NCI-H2227 treated with DMSO at 0.1 percent for 48 hours (cell line): Measurements from ENCODE around the gene EXOC4.
"Not testable (repeated sequence)": the region's sequence is repeated elsewhere in the genome, so short reads cannot be mapped to it uniquely, and the experiment has no call there.

Experiments used
- DNase-seq: peaks from one replicate; lab custom pipeline; 2025; lab: John Stamatoyannopoulos, UW

EXOC4 gene

GRCh38 chr7:133625046-133625445, 372.2 kb downstream of the EXOC4 start:
- no peak for DNase-seq

DNA sequence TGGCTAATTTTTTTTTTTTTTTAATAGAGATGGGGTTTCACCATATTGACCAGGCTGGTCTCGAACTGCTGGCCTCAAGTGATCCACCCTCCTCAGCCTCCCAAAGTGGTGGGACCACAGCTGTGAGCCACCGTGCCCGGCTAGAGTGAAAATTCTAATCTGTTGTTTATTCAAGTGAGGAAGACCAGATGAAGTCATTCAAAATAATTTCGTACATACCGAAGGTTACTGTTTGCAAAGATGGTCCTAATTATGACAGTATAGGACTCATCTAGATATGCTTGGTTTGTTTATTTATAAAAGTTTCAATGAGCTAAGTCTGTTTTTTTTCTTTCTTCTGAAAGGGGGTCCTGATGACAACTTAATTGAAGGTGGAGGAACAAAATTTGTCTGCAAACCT, 376.8 kb downstream of the EXOC4 start:
- DNase-seq: no peak

- DNase-seq: no peak
Observed at GRCh38 chr7:133633055-133633454, 380.2 kb downstream of the EXOC4 start.

- no peak for DNase-seq
Observed at GRCh38 chr7:133635541-133635940, 382.7 kb downstream of the EXOC4 start.

GRCh38 chr7:133638857-133639256, 386.0 kb downstream of the EXOC4 start:
- DNase-seq: no peak

- no peak for DNase-seq
Observed at GRCh38 chr7:133641436-133641835, 388.6 kb downstream of the EXOC4 start.

DNA sequence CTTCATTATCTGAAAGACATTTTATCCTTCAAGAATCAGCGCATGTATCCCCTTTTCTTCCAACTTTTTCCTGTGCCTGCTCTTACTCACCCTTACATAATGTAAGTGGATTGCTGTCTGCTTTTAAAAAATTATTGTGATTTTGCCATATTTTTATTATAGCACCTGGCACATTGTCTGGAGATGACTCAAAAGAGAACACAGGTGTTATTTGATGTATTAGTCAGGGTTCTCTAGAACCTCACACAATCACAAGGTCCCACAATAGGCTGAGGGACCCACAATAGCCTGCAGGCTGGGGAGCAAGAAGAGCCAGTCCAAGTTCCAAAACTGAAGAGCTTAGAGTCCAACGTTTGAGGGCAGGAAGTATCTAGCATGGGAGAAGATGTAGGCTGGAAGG, 390.0 kb downstream of the EXOC4 start:
- DNase-seq: no peak

DNA sequence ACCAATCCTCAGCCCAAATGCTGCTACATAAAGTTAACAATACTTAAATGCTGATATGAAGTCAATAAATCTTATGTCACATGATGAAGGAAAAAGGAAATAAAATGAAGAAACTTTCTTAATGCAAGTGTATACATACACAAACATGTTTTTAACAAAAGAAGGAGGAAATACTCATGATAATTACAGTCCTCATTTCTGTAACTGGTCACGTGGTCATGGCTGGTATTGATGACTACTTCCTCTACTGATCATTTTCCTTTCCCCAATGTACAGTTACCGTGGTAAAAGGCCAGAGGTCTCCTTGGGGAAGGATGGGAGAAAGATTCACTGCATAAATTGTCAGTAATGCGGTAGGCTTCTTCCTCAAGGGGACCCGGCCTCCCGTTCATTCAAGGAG, 390.8 kb downstream of the EXOC4 start:
- not testable (repeated sequence) for DNase-seq

DNA sequence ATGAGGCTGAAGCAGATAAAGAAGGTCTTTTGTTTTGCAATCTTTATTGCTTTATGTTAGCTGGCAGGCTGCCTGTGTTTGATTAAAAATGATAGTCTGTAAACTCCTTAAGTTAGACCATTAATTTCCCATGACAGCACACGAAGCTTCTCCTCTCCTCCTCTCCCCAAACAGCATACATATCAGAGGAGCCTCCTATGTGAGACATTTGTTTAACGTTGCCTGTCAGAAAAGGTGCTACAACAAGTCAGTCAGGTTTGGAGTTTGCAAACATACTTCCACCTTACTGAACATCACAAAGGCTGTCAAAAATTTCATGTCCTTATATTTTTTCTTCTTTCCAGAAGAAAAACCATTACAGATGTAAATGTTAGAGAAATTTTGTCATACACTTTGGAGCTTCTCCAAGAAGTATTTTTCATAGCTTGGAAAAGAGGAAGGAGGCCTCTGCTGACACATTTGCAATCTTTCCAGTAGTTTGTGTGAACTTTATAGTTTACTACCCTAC, 393.1 kb downstream of the EXOC4 start:
- DNase-seq: no peak

DNA sequence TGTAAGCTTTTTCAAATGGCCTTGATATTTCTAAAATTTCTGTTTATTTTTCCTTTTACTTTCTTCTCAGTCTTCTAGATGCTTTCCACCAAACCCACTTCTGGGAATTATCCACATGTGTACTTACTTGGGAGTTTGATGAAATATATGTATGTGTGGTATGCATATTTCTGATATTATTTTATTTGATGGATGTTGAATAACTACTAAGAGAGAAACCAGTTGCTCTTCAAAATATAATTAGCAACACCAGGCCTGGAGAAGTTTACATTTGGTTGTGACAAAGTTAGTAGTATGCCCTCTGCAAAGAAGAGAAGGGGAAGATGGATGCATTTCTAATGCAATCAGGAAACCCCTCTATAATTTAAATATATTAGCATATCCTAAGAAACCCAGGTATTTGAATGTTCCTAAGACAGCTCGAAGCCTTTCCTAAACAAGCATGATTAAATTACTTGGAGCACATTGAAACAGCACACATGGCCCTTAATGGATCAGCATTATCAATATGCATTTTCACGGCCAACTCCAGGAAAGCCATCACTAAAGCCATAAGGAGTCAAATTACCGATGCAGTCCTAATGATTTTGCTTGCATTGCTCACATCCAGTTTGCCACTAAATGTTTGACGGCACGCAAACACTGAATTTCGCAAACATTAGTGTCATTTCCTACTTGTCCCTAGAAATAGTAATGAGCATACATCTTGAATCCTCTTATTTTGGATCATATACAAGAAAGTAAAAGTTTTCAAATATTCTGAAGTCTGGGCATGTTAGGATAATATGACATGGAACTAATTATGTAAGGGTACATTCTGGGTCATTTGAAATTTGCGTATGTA, 393.8 kb downstream of the EXOC4 start:
- no peak for DNase-seq

DNA sequence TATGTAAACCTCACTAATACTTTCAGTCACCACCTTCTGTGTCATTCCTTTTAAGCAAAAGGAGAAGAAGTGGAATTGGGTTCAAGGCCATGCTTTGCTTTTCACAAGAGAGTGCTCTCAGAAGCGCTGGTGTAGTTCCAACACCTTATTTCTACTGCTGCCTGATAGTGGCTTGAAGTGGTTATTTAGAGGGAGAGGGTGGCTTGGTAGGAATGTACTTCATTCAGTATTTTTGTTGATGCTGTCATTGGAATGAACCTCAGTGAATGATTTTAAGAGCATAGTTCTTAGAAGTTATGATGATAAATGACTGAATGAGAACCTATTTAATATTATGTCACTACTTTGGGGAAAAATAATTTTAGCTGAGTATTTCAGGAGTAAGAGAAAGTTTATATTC, 396.7 kb downstream of the EXOC4 start:
- DNase-seq: no peak

DNA sequence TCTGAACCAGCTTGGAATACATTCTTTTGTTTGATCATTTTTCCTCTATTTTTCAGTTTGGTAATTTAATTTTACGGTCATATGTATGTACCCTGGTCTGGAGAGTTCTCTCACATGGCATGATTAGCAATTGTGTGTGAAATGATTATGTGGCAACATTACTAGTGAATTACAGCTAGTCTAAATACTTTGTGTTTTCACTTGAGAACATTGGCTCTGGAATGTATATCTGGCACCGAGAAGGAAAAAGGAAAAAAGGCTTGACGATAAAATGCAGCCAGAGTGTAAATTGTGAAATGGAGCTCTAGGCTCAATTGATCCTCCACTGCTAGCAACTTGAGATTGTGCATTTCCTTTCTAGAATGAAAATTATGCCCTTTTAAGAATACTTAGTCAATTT, 397.2 kb downstream of the EXOC4 start:
- no peak for DNase-seq

DNA sequence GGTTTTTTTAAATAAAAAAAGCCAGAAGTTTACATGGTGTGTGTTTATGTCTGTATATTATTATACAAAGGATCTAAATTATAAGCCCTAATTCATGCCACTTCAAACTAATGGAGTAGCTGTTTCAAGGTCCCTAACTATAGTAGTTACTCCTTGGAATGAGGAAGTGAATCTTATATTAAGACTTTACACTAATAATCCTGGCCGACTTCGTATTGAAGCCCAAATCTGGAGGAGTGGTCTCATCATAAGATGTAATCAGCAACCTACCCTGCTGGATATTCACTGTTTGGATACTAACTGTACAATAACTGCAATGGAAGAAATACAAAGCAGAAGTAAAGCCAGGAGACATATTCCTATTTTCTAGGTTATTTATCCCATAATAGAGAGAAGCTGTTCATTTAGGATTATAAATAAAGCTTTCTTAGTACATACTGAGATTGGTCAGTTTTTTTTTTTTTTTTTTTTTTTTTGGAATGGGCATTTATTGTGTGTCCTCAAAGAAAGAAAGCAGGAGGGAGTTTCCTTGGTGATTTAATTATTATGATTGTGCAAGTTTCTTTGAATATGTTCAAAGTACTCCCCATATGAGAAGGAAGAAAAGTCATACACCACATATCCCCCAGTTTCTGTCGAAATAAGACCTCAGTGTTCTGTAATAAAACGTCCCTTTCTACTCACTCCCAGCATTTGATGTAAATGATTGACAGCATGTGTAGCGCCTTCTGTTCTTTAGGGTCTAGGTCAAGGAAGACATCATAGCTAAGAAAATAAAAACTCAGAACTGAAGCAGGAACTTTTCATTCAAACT, 397.8 kb downstream of the EXOC4 start:
- no peak for DNase-seq

DNA sequence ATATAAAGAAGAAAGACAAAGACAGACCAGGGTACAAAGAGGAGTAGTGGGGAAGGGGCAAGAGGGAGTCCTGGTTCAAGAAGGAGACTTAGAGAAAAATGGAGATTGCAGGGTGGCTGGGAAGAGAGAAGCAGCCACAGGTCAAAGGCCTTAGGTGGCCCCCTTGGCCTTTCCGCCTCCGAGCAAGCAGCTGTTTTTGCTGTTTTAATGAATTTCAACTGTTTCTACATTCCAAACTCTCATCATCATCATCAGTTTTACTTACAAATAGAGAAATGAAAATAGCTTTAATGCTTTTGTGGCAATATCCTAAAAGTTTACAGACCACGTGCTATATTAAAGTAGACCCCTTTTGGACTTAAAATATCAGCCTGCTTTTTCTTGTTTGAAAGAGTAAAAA, 399.7 kb downstream of the EXOC4 start:
- DNase-seq: no peak

- DNase-seq: no peak
Observed at GRCh38 chr7:133654547-133654946, 401.7 kb downstream of the EXOC4 start.

GRCh38 chr7:133662276-133662675, 409.4 kb downstream of the EXOC4 start:
- no peak for DNase-seq

GRCh38 chr7:133662830-133663229, 410.0 kb downstream of the EXOC4 start:
- DNase-seq: no peak

- DNase-seq: no peak
Observed at GRCh38 chr7:133664528-133664927, 411.6 kb downstream of the EXOC4 start.

DNA sequence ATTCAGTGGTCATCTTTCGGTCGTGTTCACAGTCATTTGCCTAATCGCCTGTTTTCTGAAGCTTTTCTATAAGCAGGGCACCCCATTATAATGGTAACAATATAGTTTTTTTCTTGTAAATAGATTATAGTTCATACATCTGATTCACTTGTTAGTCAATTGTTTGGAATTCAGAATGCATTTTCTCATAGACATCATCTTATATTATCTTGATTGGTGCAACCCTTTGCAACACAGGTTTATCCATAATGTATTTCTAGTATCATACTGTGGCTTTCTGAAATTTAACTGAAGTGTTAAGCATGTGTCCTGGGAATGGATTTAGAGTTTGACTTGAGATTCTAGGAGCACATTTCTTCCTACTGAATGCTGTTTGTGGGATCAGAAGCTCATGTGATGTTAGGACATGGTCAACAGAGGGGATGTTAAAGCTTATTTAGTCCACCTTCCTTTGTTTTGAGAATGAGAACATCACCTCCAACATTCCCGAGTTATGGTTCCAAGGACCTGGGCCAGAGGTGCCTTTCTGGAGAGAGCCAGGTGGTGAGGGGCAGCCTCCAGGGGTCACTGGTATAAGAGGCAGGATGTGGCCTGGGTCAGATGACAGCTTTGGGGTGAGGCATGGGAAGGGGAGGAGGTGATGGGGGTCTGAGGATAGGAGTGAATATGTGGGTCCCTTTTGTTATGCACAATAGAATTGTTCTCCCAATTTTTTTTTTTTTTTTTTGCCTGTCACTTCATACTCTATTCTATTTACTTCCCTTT, 415.6 kb downstream of the EXOC4 start:
- no peak for DNase-seq

DNA sequence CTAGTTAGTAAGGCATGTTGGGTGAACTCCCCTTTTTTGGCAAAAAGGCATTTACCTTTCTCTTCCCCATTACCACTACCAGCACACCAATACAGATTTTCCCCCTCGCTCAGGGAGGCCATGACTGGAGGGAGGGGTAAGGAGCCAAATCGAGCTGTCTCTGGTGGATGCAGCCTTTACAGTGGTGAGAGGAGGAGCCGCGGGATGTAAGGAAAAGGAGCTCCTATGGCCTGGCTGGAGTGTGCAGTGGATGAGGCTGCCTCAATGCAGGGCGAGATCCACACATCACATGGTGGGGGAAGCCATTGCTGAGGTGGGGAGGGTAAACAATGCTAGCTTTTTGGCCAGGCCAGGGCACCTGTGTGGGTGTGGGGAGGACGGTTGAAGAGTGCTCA, 416.2 kb downstream of the EXOC4 start:
- DNase-seq: no peak

DNA sequence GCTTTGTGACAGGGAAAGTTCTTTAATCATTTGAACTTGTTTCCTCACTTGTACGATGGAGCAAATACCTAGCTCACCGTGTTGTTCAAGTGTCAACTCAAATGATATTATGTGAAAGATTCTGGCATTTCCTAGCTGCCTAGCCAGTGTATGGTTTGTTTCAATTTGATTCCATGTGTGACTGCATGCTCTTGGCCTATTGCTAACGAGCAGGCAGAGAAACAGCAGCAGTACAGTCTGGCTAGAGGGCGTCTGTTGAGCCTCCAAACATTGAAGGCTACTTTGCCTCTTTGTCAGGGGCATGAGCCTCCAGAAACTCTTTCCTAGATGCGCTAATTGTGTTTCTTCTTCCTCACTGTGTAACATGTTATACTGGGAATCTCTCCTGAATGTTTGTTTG, 417.4 kb downstream of the EXOC4 start:
- DNase-seq: no peak

DNA sequence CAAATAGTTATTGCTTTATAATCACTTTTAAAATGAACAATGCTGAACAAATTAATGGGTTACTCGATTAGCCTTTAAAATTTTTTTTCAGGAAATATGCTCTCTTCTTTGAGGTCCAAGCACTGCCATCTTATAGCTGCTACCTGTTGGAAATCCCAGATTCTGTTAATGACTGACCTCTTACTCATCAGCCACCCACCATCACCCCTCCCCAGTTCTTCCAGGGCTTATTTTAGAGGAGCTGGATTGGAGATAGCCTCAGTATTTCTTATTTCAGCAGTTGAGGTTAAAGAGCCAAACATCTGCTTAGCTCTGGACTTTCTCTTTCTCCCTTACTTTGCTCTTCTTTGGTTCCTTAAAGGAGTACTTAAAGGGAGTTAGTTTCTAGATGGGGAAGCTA, 420.0 kb downstream of the EXOC4 start:
- DNase-seq: no peak
